ENCODE data around the gene RAB12.
A peak's percentile ranks its signal among the peaks of the same experiment; 100 is the strongest.
"Not testable (repeated sequence)": the region's sequence is repeated elsewhere in the genome, so short reads cannot be mapped to it uniquely, and the experiment has no call there.

Gene RAB12

GRCh38 chr18:8608795-8609658 is at the start of gene RAB12:
Gene RAB12 (plus strand): TSS chr18:8609437. CDS start chr18:8609440, 3 bp downstream.
- peak; percentile 90 for DNase-seq (ENCODE audit: low read depth)
- H3K4me3 ChIP-seq (ENCODE audit: low read length), result peak within 1 kb of the TSS; percentile 78
- TF ChIP-seq, protein P1, sequence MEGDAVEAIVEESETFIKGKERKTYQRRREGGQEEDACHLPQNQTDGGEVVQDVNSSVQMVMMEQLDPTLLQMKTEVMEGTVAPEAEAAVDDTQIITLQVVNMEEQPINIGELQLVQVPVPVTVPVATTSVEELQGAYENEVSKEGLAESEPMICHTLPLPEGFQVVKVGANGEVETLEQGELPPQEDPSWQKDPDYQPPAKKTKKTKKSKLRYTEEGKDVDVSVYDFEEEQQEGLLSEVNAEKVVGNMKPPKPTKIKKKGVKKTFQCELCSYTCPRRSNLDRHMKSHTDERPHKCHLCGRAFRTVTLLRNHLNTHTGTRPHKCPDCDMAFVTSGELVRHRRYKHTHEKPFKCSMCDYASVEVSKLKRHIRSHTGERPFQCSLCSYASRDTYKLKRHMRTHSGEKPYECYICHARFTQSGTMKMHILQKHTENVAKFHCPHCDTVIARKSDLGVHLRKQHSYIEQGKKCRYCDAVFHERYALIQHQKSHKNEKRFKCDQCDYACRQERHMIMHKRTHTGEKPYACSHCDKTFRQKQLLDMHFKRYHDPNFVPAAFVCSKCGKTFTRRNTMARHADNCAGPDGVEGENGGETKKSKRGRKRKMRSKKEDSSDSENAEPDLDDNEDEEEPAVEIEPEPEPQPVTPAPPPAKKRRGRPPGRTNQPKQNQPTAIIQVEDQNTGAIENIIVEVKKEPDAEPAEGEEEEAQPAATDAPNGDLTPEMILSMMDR (conservative IDR thresholded peaks at IDR 0.05; ENCODE audit: low read length), result peak; percentile 21

GRCh38 chr18:8559612-8560186 is 49.5 kb upstream of the RAB12 start:
- TF ChIP-seq, protein P1 (conservative IDR thresholded peaks at IDR 0.05; ENCODE audit: low read length), result no peak
- DNase-seq (ENCODE audit: low read depth), result peak; percentile 6
- H3K4me3 ChIP-seq (ENCODE audit: low read length), result no peak overlapping the region

DNA sequence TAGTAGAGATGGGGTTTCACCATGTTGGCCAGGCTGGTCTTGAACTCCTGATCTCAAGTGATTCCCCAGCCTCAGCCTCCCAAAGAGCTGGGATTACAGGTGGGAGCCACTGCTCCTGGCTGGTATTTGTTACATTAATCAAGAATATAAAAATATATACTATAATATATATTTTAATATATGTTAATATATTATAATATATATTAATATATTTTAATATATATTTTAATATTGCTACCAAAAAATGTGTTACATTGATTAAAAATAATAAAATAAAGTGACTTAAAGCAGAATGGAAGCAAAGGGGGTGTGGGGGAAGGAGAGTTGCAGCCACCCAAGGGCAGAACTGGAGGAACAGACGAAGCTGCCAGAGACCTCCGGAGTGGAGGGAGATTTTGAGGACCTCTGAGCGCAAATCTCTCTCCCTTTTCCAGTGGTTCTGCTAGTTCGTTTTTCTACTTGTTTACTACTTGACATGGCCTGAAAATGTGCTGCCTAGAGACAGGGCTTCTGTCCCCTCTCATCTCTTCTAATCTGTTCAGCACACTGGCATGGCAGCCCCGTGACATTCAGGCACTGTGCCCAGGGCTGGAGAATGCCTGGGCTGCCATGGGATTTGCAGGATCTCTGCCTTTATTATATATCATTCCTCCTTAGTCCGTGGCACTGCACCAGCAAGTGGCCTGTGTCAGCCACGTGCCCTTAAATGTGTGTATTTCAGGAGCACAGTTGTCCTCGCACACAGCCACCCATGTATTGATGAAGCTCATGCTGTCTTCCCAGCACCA is 47.9 kb upstream of the RAB12 start:
- H3K4me3 ChIP-seq (ENCODE audit: low read length), result no peak overlapping the region
- TF ChIP-seq, protein P1 (conservative IDR thresholded peaks at IDR 0.05; ENCODE audit: low read length), result no peak
- no peak for DNase-seq (ENCODE audit: low read depth)

GRCh38 chr18:8562070-8562469 is 47.2 kb upstream of the RAB12 start:
- TF ChIP-seq, protein P1 (conservative IDR thresholded peaks at IDR 0.05; ENCODE audit: low read length), result no peak
- no peak overlapping the region for H3K4me3 ChIP-seq (ENCODE audit: low read length)
- DNase-seq (ENCODE audit: low read depth), result no peak

- no peak overlapping the region for H3K4me3 ChIP-seq (ENCODE audit: low read length)
- no peak for DNase-seq (ENCODE audit: low read depth)
- TF ChIP-seq, protein P1 (conservative IDR thresholded peaks at IDR 0.05; ENCODE audit: low read length), result no peak
Measured at GRCh38 chr18:8562919-8563318, 46.3 kb upstream of the RAB12 start.

GRCh38 chr18:8571399-8571798 is 37.8 kb upstream of the RAB12 start:
- no peak for DNase-seq (ENCODE audit: low read depth)
- H3K4me3 ChIP-seq (ENCODE audit: low read length), result no peak overlapping the region

DNA sequence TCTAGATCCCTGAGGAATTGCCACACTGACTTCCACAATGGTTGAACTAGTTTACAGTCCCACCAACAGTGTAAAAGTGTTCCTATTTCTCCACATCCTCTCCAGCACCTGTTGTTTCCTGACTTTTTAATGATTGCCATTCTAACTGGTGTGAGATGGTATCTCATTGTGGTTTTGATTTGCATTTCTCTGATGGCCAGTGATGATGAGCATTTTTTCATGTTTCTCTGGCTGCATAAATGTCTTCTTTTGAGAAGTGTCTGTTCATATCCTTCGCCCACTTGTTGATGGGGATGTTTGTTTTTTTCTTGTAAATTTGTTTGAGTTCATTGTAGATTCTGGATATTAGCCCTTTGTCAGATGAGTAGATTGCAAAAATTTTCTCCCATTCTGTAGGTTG is 35.5 kb upstream of the RAB12 start:
- H3K4me3 ChIP-seq (ENCODE audit: low read length); DNase-seq (ENCODE audit: low read depth): not testable (repeated sequence)

More at GRCh38 chr18:8571399-8571798, 37.8 kb upstream of the RAB12 start:
- TF ChIP-seq, protein P1 (conservative IDR thresholded peaks at IDR 0.05; ENCODE audit: low read length), result no peak
